NCI-H2227 (cell line): Measurements from ENCODE around the gene RDM1.

Experiments
- DNase-seq: peaks from one replicate; lab custom pipeline; 2025; ENCODE audit not compliant: unreplicated experiment; lab: John Stamatoyannopoulos, UW

Gene RDM1

GRCh38 chr17:35934760-35935159 lies 4.2 kb upstream of the RDM1 start:
- no peak for DNase-seq

- no peak for DNase-seq
Measured at GRCh38 chr17:35932586-35932985, 2.0 kb upstream of the RDM1 start.

GRCh38 chr17:35931794-35932425 lies 1.3 kb upstream of the RDM1 start:
- DNase-seq: no peak

- DNase-seq: no peak
Measured at GRCh38 chr17:35927714-35928113, 2.9 kb downstream of the RDM1 start.

- no peak for DNase-seq
Measured at GRCh38 chr17:35923609-35924114, 6.9 kb downstream of the RDM1 start.

- DNase-seq: no peak
Measured at GRCh38 chr17:35920229-35920628, 10.3 kb downstream of the RDM1 start.

GRCh38 chr17:35918665-35919064 lies 11.9 kb downstream of the RDM1 start:
- DNase-seq: no peak

GRCh38 chr17:35917519-35918213 lies 12.9 kb downstream of the RDM1 start:
- no peak for DNase-seq

- DNase-seq: no peak
Measured at GRCh38 chr17:35915153-35915964, 15.2 kb downstream of the RDM1 start.

GRCh38 chr17:35914354-35914753 lies 16.2 kb downstream of the RDM1 start:
- no peak for DNase-seq

GRCh38 chr17:35913609-35914008 lies 17.0 kb downstream of the RDM1 start:
- DNase-seq: no peak

GRCh38 chr17:35912942-35913341 lies 17.6 kb downstream of the RDM1 start:
- no peak for DNase-seq

GRCh38 chr17:35912339-35912912 lies 18.1 kb downstream of the RDM1 start:
- no peak for DNase-seq

- DNase-seq: no peak
Measured at GRCh38 chr17:35909408-35909807, 21.2 kb downstream of the RDM1 start.

- DNase-seq: no peak
Measured at GRCh38 chr17:35907691-35908090, 22.9 kb downstream of the RDM1 start.

GRCh38 chr17:35906926-35907637 lies 23.5 kb downstream of the RDM1 start:
- DNase-seq: no peak

GRCh38 chr17:35906191-35906925 lies 24.2 kb downstream of the RDM1 start:
- DNase-seq: no peak

GRCh38 chr17:35903451-35903850 lies 27.1 kb downstream of the RDM1 start:
- no peak for DNase-seq

- no peak for DNase-seq
Measured at GRCh38 chr17:35901631-35902175, 28.9 kb downstream of the RDM1 start.
